PFSK-1 (cell line): ENCODE data around the gene TGFB2.
A peak's percentile ranks its signal among the peaks of the same experiment; 100 is the strongest.

Experiments used
- FOXP2 ChIP-seq: optimal IDR thresholded peaks from 2 replicates; pipeline ENCODE3; 2011; ENCODE audit warnings: borderline replicate concordance, control low read depth, inconsistent platforms; ENCODE audit not compliant: insufficient read depth; ENCODE audit errors: extremely low read length, extremely low read depth
- POLR2AphosphoS5 ChIP-seq: IDR thresholded peaks from 2 replicates; pipeline ENCODE4 v1.6.1; 2012; ENCODE audit warnings: low read depth, mild to moderate bottlenecking, control low read depth, low read length, moderate library complexity
- SIN3A ChIP-seq: IDR thresholded peaks from 2 replicates; pipeline ENCODE4 v1.6.1; 2012; ENCODE audit warnings: mild to moderate bottlenecking, low read length, moderate library complexity, borderline replicate concordance; ENCODE audit not compliant: insufficient read depth
- TAF1 ChIP-seq: IDR thresholded peaks from 2 replicates; pipeline ENCODE4 v1.6.1; 2012; ENCODE audit warnings: low read length, control low read depth, borderline replicate concordance; ENCODE audit not compliant: insufficient read depth
- TF ChIP-seq, protein P1 (sequence below), 2 experiments: IDR thresholded peaks; 2 replicates each; pipeline versions ENCODE4 v1.6.1 to v1.8.0; 2011 to 2012; ENCODE audit warnings: low read depth in 2 of 2, low read length in 2 of 2, control low read depth in 1 of 2, inconsistent platforms in 1 of 2, mild to moderate bottlenecking in 1 of 2, moderate library complexity in 1 of 2; ENCODE audit not compliant: insufficient read depth in 1 of 2

The TGFB2 gene

DNA sequence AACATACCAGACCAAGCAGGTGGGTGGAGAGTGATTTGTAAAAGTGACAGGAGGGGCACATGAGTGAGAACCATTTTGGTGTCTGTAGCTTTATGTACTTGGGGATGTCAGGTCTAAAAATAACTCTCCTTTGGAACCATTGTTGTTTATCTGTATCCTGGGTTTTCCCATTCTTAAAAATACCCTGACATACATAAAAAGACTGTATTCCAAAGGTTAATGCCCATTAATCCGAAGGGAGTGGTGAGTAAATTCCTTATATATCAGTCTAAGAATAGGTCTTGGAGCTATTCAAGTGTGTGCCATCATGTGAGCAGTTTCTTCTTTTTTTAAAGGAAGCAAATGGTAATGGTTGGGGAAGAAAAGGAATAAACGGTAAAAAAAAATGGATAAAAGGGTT is 117.5 kb downstream of the TGFB2 start:
- TF ChIP-seq TAF1 (no peak), FOXP2 (no peak), SIN3A (no peak), POLR2AphosphoS5 (no peak)
- TF ChIP-seq, protein P1, sequence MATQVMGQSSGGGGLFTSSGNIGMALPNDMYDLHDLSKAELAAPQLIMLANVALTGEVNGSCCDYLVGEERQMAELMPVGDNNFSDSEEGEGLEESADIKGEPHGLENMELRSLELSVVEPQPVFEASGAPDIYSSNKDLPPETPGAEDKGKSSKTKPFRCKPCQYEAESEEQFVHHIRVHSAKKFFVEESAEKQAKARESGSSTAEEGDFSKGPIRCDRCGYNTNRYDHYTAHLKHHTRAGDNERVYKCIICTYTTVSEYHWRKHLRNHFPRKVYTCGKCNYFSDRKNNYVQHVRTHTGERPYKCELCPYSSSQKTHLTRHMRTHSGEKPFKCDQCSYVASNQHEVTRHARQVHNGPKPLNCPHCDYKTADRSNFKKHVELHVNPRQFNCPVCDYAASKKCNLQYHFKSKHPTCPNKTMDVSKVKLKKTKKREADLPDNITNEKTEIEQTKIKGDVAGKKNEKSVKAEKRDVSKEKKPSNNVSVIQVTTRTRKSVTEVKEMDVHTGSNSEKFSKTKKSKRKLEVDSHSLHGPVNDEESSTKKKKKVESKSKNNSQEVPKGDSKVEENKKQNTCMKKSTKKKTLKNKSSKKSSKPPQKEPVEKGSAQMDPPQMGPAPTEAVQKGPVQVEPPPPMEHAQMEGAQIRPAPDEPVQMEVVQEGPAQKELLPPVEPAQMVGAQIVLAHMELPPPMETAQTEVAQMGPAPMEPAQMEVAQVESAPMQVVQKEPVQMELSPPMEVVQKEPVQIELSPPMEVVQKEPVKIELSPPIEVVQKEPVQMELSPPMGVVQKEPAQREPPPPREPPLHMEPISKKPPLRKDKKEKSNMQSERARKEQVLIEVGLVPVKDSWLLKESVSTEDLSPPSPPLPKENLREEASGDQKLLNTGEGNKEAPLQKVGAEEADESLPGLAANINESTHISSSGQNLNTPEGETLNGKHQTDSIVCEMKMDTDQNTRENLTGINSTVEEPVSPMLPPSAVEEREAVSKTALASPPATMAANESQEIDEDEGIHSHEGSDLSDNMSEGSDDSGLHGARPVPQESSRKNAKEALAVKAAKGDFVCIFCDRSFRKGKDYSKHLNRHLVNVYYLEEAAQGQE (IDR thresholded peaks at IDR 0.05; ENCODE audit: insufficient read depth in 1 of 2, low read depth in 2 of 2, low read length in 2 of 2): no peak

DNA sequence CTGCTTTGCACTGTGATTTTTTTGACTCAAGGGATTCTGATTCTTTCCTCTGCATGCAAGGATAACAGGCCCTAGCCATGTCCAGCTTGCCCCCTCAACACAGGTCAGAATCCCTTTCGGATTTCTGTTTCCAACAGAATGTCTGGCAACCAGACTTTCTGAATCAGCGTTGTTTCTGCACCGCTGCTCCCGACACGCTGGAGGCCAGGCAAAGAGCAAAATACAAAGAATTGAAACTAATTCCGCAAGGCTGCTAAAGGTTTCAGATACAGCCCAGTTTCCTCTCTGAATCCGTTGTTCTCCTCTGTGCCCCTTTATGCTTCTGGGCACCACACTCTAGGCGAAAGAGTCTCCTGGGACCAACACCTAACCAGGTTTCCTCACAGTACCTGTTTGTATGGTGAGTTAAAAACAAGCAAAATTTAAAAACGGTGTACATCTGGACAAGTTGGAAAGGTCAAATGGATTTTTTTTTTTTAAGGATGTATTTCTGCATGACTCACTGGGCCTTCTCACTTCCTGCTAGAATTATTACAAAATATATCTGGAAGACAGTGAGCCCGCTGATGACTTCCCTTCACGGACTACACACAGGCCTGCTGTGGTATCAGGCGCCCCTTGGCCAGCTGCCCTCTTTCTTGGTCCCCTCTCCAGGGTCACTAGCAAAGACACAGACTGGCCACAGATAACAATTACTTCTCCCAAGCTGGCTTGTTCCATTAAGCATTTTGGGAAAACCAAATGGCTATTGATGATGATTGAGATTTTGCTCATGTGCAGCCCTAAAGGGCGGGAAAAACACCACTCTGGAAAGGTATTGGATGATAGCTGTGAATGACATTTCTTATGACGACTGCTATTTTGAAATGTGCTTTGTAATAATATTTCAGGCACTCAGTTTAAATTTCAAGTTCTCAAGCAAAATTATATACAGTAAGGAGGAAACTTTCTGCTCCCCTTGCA is 118.3 kb downstream of the TGFB2 start:
- TF ChIP-seq TAF1 (0 out of 2 replicates have a peak, but pooled peaks have one; percentile 28), POLR2AphosphoS5 (no peak; the same call in 1 of the 2 replicates)

DNA sequence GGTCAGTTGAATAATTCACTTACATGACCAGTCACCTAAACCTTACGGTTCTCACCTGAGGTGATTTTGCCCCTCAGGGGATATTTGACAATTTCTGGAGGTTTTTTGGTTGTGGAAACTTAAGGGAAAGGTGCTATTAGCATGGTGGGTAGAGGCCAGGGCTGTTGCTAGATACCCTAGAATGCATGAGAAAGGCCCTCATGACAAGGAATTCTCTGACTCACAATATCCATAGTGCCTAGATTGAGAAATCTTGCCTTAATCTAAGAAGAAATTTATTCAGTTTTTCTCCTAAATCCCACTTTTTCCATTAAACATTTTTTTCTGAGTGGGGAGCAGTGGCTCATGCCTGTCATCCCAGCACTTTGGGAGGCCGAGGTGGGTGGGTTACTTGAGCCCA is 119.7 kb downstream of the TGFB2 start:
- TF ChIP-seq FOXP2 (no peak), SIN3A (no peak), POLR2AphosphoS5 (no peak), TAF1 (no peak)
- TF ChIP-seq, protein P1 (IDR thresholded peaks at IDR 0.05; ENCODE audit: insufficient read depth in 1 of 2, low read depth in 2 of 2, low read length in 2 of 2): no peak

DNA sequence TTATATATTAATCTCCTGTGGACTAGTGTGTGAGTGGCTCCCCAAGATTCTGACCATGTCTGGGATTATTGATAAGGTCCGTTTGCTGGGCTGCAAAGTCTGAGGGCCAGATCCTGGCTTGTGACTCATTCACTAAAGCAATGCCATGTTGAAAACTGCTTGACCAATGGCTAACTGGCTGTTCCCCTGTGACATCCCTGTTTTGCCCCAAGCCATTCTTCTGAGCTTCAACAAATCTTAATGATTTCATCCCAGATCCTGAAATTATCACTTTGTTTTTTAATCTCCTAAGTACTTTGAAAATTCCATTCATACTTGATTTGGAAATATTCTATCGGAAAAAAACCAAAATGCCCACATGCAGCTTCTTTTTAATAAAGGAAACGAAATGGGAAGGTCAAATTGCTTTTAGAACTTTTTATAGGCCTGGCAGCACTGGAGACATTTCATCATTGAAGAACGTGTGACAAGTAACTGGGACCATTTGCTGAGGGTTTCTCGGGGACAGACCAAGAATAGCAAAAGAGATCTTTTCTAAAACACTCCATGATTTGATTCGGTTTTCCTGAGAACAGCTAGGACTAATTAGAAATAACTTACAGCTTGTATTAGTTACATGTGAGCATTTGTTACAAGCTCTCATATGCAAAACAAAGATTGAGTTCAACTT is 121.3 kb downstream of the TGFB2 start:
- TF ChIP-seq, protein P1 (IDR thresholded peaks at IDR 0.05; ENCODE audit: insufficient read depth in 1 of 2, low read depth in 2 of 2, low read length in 2 of 2): no peak
- TF ChIP-seq POLR2AphosphoS5 (no peak), FOXP2 (no peak), SIN3A (no peak), TAF1 (no peak)

DNA sequence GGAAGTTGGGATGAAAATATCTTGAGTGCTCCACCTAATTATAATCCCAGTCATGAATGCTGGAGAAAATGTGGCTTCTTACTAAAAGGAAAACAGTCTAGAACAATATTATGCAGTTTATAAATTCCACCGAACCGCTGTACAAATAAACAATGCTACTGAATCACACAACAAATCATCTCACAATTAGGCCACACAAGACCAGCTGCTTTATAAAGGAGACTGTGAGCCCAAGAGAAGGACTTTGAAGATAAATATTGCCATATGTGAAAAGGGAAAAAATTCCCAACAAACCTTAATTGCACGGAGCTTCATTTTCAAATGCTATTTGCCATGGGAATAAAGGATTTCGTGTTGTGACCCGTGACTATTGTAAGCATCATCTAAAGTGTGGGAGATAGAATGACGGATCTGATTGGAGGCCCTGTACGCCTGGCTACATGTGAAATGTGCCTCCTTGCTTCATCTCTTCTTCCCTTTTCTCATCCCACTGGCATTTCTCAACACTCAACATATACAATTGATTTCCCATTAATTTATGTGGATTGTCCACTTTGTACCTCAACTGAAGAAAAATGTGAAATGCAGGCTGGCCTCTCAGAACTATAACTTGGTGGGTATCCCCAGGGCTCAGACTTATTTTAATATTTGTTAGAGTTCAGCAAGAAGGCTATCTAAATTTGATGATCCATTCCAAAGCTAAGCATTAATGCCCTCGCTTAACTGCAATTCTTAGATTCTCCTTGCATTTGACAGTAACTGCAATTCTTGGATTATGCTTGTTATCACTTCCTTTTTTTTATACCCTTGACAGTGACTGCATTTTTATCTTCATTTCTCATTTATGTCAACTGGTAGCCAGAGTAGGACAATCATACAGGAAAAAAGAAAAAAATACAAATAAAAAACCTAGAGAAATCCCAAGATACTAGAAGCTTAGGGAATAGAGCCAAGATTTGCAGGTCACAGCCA is 122.3 kb downstream of the TGFB2 start:
- TF ChIP-seq POLR2AphosphoS5: no peak
- no peak for TF ChIP-seq SIN3A
- no peak for TF ChIP-seq TAF1
- no peak for TF ChIP-seq FOXP2
- TF ChIP-seq, protein P1 (IDR thresholded peaks at IDR 0.05; ENCODE audit: insufficient read depth in 1 of 2, low read depth in 2 of 2, low read length in 2 of 2): no peak
